GM19452 (cell line): ENCODE measurements around the gene C22orf23.
A peak's percentile ranks its signal among the peaks of the same experiment; 100 is the strongest.

Experiments used
- ATAC-seq: cut with Tn5 transposase; IDR thresholded peaks from one replicate; pipeline ENCODE4 v1.9.1; 2021; ENCODE audit not compliant: unreplicated experiment

The C22orf23 gene

DNA sequence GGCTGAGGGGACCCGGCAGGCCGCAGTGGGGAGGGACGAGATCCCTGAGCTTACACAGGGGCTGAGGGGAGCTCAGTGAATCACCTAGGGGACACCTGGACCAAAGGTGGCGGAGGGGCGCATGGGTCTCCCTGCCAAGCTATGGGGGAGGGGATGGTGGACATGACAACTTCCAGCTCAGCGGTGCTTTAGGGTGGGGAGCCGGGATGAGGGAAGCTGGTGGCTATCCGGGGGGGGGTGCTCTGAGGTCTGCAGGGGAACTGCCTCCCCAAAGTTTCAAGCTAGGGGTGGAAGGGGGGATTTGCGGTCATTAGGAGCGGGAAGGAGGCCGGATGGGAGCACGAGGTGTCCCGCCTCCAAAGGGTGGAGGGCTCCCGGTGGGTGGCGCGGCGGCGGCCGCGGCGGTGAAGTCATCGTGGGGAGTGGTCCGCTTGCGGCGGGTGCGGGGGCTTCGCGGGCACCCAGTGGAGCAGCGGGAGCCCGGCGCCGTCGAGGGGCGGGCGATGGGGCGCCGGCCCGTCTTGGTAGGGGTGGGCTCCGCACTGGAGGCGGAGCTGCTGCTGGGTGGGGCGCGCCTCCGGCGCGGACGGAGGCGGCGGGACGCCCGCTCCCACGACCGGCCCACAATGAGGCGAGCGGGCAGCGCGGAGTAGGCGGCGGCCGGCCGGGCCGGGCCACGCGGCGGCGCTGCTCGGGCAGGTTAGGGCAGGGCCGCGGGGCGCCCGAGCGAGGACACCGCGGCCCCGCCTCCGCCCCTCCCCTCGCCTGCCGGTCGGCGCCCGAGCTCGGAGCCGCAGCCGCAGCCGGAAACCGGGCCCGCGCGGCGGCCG, 47.7 kb downstream of the C22orf23 start, which contains the start of gene MICALL1:
MICALL1 (plus strand) TSS at position 764 of the 830 bp plus-strand sequence. CDS start 126 bp downstream, outside the sequence.
- peak; percentile 72 for ATAC-seq

DNA sequence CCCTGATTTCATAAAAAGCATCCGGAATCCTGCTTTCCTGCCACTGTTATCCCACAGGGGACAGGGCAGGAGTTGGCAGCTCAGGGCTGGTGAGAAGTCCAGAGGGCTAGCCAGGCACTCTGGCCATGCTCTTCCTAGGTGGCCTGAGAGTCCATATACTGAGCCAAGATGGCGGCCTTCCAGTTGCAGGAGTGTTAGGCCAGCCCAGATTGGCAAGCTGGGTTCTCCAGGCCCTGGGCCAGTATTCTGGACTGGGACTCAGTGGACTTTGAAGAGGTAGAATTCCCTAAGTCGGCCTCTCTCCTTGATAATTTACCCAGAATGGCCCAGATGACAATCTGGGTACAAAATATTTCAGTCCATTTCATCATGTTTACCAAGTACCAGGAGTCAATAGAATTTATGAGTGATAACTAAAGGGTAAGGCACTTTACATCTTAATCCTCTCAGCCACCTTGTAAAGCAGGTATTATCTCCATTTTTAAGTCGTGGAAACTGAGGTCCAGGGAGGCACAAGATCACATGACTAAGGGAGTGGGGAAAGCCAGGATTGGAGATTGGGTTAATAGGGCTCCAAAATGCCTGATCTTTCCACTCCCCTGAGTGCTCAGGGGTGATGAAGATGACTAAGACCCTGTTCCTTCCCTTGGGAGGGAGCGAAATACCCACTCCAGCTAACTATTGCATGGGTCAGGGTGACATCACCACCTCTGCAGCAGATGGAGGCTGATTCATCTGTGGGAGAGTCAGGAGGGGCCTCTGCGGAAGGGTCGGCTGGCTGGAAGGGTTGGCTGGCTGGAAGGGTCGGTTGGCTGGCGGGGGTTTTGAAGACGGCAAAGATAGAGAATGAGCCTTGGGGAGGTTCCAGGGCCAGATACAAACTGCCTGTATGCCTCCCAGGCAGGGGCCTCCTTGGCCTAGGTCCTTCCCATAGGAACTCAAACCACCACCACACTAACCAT, 48.5 kb downstream of the C22orf23 start:
- no peak for ATAC-seq

DNA sequence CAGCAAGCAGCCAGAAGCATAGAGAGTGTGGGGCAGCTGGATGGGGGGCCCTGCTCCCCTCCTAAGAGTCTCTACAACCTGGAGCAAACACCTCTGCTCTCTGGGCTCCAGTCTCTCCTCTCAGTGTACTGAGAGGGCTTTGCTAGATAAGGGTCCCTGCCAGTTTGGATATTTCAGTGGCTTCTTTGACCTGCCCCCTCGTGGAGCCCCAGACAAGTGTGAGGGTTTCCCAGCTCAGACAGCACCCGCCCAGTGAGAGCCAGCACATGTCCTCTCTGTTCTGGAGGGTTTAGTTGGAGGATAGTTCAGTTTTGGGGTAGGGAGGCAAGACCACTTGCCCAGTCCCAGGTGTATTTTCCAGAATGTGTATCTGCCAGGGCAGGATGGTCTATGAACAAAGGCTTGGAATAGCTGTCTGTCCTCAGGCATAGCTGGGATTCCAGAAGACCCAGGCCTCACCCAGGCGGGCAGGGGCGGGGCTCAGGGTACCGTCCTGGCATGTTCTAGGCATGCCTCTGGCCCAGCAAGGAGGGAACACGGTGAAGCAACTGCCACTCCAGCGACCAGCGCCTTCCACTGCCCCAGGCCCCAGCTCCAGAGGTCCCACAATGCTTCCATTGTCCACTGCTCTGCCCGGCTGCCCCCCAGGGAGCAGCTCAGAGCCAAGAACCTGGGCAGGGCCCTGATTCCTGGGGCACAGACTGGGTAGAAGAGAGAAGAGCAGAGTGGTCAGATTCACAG, 54.8 kb downstream of the C22orf23 start:
- ATAC-seq = no peak

DNA sequence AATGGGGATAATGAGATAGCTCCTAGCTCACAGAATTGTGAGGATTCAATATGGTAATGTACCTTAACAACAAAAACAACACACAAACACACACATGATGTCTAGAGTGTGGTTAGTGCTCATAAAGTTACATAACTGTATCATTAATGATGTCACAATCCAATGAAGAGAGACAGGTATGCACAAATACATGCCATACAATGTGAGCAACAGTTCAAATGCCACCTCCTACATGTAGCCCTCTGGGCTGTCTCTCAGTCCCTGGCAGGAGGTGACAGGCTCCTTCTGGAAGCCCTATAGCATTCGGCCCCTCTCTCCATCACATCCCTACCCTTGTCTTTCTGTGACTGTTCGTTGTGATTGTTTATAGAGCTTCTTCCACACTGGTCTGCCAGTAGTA, 55.6 kb downstream of the C22orf23 start:
- no peak for ATAC-seq

DNA sequence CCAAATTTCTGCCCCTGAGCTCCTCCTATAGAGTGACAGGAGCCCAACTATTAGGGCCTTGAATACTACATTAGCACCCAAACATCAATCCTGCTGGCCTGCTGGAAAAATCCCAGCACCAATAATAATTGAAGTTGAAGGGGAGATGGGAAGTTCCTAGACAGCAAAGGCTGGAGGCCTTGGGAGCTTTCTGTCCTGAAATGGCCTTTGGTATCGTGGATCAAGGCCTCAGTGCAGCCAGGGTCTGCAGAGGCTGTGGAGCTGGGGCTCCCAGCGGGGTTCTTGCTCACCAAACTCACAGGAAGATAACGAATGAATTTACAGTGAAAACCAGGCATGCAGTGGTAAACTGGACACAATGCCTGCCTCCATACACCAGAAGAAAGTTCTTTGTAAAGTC, 56.5 kb downstream of the C22orf23 start:
- ATAC-seq = no peak

DNA sequence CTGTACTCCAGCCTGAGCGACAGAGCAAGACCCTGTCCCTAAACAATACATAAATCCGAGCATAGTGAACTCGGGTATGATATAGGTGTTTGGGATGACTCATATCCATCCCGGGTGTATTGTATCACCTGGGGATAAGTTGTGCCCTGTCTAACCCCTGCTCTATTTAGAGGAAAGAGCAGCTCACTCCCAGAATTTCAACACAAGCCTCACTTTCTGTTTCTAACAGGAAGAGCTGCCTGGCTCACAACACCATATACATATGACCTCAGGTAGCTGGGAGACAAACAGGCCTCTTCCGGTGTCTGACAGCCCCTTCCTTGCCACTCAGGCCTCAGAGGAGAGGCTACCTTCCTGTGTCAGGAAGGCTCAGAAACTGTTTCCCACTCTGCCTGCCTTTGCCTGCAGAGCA, 57.2 kb downstream of the C22orf23 start:
- ATAC-seq = peak; percentile 76

DNA sequence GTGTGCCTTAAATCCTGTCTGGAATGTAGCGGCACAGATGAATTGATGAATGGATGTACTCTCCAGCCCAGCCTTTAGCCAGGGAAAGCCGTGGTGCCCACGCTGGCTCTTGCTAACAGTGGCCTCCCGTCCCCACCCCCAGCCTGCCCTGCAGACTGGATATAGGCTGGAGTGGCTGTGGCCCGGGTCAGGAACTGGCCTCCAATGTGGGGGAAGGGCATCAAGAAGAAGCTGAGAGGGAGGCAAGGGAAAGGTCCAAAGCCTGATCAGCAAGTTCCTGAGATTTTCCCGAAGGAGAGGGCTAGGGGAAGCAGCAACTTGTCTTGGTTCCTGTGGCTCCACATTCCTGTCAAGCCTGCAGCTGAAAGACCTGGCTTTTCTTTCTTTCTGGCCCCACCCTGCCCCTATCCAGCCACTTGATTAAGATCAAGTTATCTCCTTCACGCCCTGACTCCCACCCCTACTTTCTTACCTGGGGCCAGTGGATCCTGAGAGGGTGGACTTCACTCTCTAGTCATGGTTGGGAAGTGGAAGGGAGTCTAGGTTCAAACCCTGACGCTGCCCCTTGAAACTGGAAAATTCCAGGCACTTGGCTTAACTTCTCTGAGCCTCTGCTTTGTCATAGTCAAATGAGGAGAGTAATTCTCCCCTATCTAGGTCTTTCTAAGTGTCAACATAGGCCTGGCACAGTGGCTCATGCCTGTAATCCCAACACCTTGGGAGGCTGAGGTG, 58.3 kb downstream of the C22orf23 start:
- ATAC-seq = no peak

DNA sequence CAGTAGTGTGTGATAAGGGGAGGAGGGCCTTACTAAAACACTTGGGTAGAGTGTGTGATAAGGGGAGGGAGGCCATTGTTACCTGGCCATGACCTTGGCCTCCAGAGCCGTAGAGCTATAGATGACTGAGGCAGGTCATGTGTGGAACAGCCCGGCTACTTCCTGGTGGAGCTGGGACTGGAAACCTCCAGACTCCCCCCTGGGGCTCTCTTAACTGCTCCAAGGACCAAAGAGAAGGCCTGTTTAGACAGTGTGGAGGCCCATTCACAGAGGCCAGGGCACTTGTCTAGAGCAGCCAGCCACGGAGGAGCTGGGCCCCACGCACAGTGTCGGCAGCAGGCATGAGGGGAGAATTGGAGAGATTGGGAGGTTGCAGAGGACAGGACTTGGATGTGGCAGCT, 59.8 kb downstream of the C22orf23 start:
- ATAC-seq = no peak
